Measurements from ENCODE around the gene SCRN3.

GRCh38 chr2:174454566-174454965 lies 59.0 kb downstream of the SCRN3 start:
- TF ChIP-seq POLR2A (IDR thresholded peaks at IDR 0.05): no peak
- no peak for TF ChIP-seq CTCF (IDR thresholded peaks at IDR 0.05)
- no peak for TF ChIP-seq POLR2AphosphoS5 (IDR thresholded peaks at IDR 0.05)
- TF ChIP-seq EP300 (IDR thresholded peaks at IDR 0.05): no peak

All from stomach (tissue), 4 donors.